ENCODE results near the gene ASAP3. TPM values are rescaled to one million over a fixed set of nuclear protein-coding genes. Genes with fewer than 3 reads are reported as not detected.

The ASAP3 gene
- total and polyA plus RNA-seq, 2 experiments from 2014 or later: 28.8 to 45.1 TPM

DNA sequence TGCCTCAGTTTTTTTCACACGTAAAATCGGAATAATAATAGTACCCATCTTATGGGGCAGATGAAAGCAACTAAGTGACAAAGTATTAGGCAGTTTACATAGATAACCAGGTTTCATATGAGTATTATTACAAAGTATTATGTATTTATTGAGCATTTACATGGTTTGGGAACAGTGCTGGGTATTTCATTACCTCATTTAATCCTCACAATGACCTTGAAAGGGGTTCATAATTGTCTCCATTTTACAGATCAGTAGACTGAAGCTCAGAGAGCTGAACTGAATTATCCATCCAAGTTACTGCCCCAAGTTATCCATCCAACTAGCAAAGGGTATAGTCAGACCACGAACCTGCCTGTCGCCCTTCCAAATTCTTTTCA lies 80.6 kb downstream of the ASAP3 start:
- no peaks in the 10 kb centered on the region for H3K27me3 ChIP-seq
- TF ChIP-seq EZH2 (IDR thresholded peaks at IDR 0.05; ENCODE audit: borderline replicate concordance): no peak
- no peak for TF ChIP-seq EZH2phosphoT487 (IDR thresholded peaks at IDR 0.05; ENCODE audit: low read depth, severe bottlenecking, unreplicated experiment)
- TF ChIP-seq, protein P1, sequence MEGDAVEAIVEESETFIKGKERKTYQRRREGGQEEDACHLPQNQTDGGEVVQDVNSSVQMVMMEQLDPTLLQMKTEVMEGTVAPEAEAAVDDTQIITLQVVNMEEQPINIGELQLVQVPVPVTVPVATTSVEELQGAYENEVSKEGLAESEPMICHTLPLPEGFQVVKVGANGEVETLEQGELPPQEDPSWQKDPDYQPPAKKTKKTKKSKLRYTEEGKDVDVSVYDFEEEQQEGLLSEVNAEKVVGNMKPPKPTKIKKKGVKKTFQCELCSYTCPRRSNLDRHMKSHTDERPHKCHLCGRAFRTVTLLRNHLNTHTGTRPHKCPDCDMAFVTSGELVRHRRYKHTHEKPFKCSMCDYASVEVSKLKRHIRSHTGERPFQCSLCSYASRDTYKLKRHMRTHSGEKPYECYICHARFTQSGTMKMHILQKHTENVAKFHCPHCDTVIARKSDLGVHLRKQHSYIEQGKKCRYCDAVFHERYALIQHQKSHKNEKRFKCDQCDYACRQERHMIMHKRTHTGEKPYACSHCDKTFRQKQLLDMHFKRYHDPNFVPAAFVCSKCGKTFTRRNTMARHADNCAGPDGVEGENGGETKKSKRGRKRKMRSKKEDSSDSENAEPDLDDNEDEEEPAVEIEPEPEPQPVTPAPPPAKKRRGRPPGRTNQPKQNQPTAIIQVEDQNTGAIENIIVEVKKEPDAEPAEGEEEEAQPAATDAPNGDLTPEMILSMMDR (IDR thresholded peaks at IDR 0.05; ENCODE audit: poor library complexity): no peak
- no peaks in the 10 kb centered on the region for H4K20me1 ChIP-seq (ENCODE audit: insufficient read depth, poor library complexity, severe bottlenecking)
- peaks cover 18% of the 10 kb centered on the region for H3K4me1 ChIP-seq (ENCODE audit: insufficient read depth)
- H3K9me3 ChIP-seq (ENCODE audit: low read depth): no peaks in the 10 kb centered on the region
- DNase-seq (ENCODE audit: low spot score): no peak
- H3K79me2 ChIP-seq: no peaks in the 10 kb centered on the region
- no peaks in the 10 kb centered on the region for H3K9me2 ChIP-seq (replicated peaks; ENCODE audit: insufficient read depth)
- H3K36me3 ChIP-seq (replicated peaks; ENCODE audit: insufficient read depth, low read depth): no peaks in the 10 kb centered on the region
- H3K27ac ChIP-seq: peak overlapping the region; percentile 60
- H3K4me3 ChIP-seq: no peak overlapping the region
- peak overlapping the region; percentile 61 for H3K4me2 ChIP-seq
- WGBS (ENCODE audit: low lambda C conversion rate, missing lambda C conversion rate): 74% methylated on average over 4 of the region's 4 CpGs
- H2AFZ ChIP-seq: no peak overlapping the region

DNA sequence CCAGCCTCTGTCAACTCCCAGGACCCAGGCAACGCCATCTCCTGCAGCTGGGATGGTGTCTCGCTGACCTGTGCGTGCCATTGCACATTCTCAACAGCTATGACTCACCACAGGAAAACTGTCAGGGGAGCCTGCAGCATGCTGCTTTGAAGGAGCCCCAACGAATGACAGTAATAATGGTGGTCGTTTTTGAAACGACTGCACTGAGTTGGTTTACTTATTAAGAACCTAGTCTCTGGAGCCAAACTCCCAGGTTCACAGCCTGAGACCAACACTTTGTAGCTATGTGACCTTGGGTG lies 81.0 kb downstream of the ASAP3 start:
- Histone ChIP-seq H3K9me2 (replicated peaks; ENCODE audit: insufficient read depth) (no peaks in the 10 kb centered on the region), H3K79me2 (no peaks in the 10 kb centered on the region), H3K9me3 (ENCODE audit: low read depth) (no peaks in the 10 kb centered on the region), H3K27me3 (no peaks in the 10 kb centered on the region), H3K36me3 (replicated peaks; ENCODE audit: insufficient read depth, low read depth) (no peaks in the 10 kb centered on the region), H3K27ac (peak overlapping the region; percentile 60), H3K4me2 (peak overlapping the region; percentile 61), H3K4me1 (ENCODE audit: insufficient read depth) (peaks cover 18% of the 10 kb centered on the region), H3K4me3 (no peak overlapping the region), H4K20me1 (ENCODE audit: insufficient read depth, poor library complexity, severe bottlenecking) (no peaks in the 10 kb centered on the region), H2AFZ (no peak overlapping the region)
- no peak for TF ChIP-seq EZH2phosphoT487 (IDR thresholded peaks at IDR 0.05; ENCODE audit: low read depth, severe bottlenecking, unreplicated experiment)
- no peak for TF ChIP-seq EZH2 (IDR thresholded peaks at IDR 0.05; ENCODE audit: borderline replicate concordance)
- TF ChIP-seq, protein P1 (IDR thresholded peaks at IDR 0.05; ENCODE audit: poor library complexity): no peak
- WGBS (ENCODE audit: low lambda C conversion rate, missing lambda C conversion rate): 39% methylated on average over 6 of the region's 6 CpGs
- peak; percentile 70 for DNase-seq (ENCODE audit: low spot score)

DNA sequence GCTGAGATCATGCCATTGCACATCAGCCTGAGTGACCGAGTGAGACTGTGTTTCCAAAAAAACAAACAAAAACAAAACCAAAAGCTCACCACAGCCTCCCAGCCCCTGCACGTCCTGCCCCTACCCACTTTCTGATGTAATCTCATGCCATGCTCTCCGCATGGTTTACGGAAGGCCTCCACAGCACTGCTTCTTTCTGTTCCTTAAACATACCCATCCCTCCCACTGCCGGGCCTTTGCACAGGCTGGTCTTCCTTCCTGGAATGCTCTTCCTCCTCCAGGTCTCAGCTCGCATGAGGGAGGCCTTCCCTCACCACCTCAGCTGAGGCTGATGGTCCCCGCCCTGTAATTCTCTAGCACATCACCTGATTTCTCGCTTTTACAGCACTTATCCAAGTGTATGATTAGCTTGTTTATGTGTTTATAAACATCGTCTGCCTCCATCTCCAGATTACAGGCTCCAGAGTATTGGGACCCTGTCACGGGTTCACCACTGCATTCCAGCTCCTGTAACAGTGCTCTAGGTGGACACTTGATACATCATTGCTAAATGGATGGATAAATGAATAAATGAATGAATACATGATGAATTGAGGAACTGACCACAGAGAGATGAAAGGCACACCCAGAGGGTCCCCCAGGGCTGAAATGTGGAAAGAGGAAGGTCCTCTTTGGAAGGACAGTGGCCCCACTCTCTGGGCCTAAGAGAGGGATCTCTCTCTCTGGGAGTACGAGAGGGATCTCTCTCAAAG lies 81.5 kb downstream of the ASAP3 start:
- Histone ChIP-seq H3K36me3 (replicated peaks; ENCODE audit: insufficient read depth, low read depth) (no peaks in the 10 kb centered on the region), H2AFZ (no peak overlapping the region), H3K4me2 (peak overlapping the region; percentile 61), H3K9me2 (replicated peaks; ENCODE audit: insufficient read depth) (no peaks in the 10 kb centered on the region), H3K27ac (peak overlapping the region; percentile 60), H3K4me3 (no peak overlapping the region), H3K9me3 (ENCODE audit: low read depth) (no peaks in the 10 kb centered on the region), H3K27me3 (no peaks in the 10 kb centered on the region), H3K4me1 (ENCODE audit: insufficient read depth) (peaks cover 18% of the 10 kb centered on the region), H4K20me1 (ENCODE audit: insufficient read depth, poor library complexity, severe bottlenecking) (no peaks in the 10 kb centered on the region), H3K79me2 (no peaks in the 10 kb centered on the region)
- TF ChIP-seq, protein P1 (IDR thresholded peaks at IDR 0.05; ENCODE audit: poor library complexity): no peak
- TF ChIP-seq EZH2phosphoT487 (IDR thresholded peaks at IDR 0.05; ENCODE audit: low read depth, severe bottlenecking, unreplicated experiment) (no peak), EZH2 (IDR thresholded peaks at IDR 0.05; ENCODE audit: borderline replicate concordance) (no peak)
- 88% methylated on average over 11 of the region's 11 CpGs for WGBS (ENCODE audit: low lambda C conversion rate, missing lambda C conversion rate)
- DNase-seq (ENCODE audit: low spot score): no peak

All from hepatocyte (in vitro differentiated cells).